ENCODE results near the gene TAB2. TPM values are rescaled to one million over a fixed set of nuclear protein-coding genes. Genes with fewer than 3 reads are reported as not detected.

Gene TAB2
- polyA plus RNA-seq, 2 of the 4 experiments (the other 2 are of a cell fraction): 23.0 to 49.0 TPM

DNA sequence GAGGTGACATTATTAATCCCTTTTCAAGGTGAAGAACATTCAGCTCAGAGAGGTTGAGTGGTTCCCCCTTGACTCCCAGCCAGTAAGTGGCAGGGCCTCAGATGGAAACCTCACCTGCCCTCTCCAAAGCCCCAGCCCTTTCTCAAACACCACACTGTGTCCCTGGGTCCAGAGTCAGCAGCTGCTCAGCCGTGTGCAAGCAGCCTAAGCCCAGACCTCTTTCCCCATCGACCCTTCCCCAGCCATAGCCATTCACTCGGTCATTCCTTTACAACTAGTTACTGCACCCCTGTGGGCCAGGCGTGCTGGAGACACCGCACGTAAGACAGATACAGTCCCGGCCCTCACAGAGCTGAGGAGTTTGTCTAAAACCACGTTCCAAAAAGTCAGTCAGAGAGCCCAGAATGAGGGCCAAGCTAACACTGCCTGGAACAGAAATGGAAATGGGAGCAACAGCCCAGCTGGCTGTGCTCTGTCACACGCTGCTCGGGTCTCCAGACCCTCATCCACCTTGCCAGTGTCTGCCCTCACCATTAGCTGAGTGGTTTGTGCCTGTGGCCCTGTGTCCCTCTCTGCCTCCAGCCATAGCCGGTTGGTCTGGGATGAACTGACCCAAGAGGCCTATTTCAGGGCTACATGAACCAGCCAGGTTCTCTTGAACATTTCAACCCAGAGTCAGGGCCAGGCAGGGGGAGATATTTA, 137.7 kb downstream of the TAB2 start:
- no peak overlapping the region for H3K27ac ChIP-seq
- WGBS (ENCODE audit: missing lambda C conversion rate): 70% methylated on average over 6 of the region's 11 CpGs

DNA sequence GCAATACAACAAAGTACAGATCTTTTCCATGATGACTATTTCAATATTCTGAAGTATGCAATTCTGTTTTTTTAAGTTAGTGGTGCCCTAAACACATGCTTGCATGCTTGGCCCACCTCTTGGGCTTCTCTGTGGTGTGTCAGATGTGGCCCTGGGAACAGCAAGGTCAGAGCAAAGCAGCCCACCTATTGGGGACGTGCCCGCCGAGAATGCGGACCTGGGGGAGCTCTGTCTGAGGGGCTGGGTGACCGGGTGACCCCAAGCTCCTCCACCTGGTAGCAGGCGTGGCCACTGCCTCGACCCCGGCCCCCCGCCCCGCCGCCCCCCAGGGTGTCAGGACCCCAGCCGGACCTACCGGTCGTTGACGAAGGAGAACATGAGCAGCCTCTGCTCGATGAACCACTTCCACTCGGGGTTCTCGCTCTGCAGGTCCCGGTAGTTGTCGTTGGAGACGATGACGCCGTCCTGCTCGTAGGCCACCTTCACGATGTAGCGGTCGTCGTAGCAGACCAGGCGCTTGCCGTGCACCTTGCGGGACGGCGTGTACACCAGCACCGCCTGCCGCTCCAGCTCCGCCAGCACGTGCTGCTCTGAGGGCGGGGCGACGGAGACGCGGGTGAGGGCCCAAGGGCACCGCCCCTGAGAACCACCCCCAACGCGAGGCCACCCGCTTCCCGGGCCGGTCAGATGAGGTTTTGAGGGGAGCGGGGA, 139.0 kb downstream of the TAB2 start:
- Histone ChIP-seq H3K27ac (no peak overlapping the region), H3K4me2 (no peak overlapping the region), H3K4me3 (no peak overlapping the region), H3K9me3 (no peaks in the 10 kb centered on the region), H3K4me1 (peaks cover 3% of the 10 kb centered on the region; the same call in 1 of the 3 replicates)
- FAIRE-seq (no peak), ATAC-seq (no peak), DNase-seq (ENCODE audit: low read depth in 1 of 2, low spot score in 1 of 2) (no peak)
- TF ChIP-seq, protein P1, sequence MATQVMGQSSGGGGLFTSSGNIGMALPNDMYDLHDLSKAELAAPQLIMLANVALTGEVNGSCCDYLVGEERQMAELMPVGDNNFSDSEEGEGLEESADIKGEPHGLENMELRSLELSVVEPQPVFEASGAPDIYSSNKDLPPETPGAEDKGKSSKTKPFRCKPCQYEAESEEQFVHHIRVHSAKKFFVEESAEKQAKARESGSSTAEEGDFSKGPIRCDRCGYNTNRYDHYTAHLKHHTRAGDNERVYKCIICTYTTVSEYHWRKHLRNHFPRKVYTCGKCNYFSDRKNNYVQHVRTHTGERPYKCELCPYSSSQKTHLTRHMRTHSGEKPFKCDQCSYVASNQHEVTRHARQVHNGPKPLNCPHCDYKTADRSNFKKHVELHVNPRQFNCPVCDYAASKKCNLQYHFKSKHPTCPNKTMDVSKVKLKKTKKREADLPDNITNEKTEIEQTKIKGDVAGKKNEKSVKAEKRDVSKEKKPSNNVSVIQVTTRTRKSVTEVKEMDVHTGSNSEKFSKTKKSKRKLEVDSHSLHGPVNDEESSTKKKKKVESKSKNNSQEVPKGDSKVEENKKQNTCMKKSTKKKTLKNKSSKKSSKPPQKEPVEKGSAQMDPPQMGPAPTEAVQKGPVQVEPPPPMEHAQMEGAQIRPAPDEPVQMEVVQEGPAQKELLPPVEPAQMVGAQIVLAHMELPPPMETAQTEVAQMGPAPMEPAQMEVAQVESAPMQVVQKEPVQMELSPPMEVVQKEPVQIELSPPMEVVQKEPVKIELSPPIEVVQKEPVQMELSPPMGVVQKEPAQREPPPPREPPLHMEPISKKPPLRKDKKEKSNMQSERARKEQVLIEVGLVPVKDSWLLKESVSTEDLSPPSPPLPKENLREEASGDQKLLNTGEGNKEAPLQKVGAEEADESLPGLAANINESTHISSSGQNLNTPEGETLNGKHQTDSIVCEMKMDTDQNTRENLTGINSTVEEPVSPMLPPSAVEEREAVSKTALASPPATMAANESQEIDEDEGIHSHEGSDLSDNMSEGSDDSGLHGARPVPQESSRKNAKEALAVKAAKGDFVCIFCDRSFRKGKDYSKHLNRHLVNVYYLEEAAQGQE (IDR thresholded peaks at IDR 0.05): no peak
- TF ChIP-seq NFE2L2 (conservative IDR thresholded peaks at IDR 0.05; ENCODE audit: low read length) (no peak), MYC (IDR thresholded peaks at IDR 0.05; ENCODE audit: borderline replicate concordance, low read length) (no peak), FOSL2 (IDR thresholded peaks at IDR 0.05) (no peak), FOSL2 (CRISPR knock-in tag; IDR thresholded peaks at IDR 0.05) (no peak), MAFK (IDR thresholded peaks at IDR 0.05; ENCODE audit: partially characterized antibody) (no peak)
- TF ChIP-seq, protein P2, sequence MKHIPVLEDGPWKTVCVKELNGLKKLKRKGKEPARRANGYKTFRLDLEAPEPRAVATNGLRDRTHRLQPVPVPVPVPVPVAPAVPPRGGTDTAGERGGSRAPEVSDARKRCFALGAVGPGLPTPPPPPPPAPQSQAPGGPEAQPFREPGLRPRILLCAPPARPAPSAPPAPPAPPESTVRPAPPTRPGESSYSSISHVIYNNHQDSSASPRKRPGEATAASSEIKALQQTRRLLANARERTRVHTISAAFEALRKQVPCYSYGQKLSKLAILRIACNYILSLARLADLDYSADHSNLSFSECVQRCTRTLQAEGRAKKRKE (CRISPR knock-in tag; IDR thresholded peaks at IDR 0.05; ENCODE audit: low read depth): no peak
- TF ChIP-seq, protein P3, sequence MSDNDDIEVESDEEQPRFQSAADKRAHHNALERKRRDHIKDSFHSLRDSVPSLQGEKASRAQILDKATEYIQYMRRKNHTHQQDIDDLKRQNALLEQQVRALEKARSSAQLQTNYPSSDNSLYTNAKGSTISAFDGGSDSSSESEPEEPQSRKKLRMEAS (IDR thresholded peaks at IDR 0.05): no peak
- WGBS (ENCODE audit: missing lambda C conversion rate): 94% methylated on average over 27 of the region's 49 CpGs
- POLR2A ChIA-PET: no interaction called here
- CTCF ChIA-PET: no interaction called here

More for the DNA sequence above, 137.7 kb downstream of the TAB2 start:
- TF ChIP-seq RNF2 (IDR thresholded peaks at IDR 0.05; ENCODE audit: borderline replicate concordance, low read depth): no peak
- no peak for TF ChIP-seq HOXB5 (CRISPR knock-in tag; IDR thresholded peaks at IDR 0.05)
- no peak for TF ChIP-seq POLR2AphosphoS2 (conservative IDR thresholded peaks at IDR 0.05; ENCODE audit: low read length)
- no peak for TF ChIP-seq SREBF2 (IDR thresholded peaks at IDR 0.05)
- TF ChIP-seq MAFK (IDR thresholded peaks at IDR 0.05; ENCODE audit: partially characterized antibody): no peak
- no peak for TF ChIP-seq FOXS1 (CRISPR knock-in tag; IDR thresholded peaks at IDR 0.05)
- TF ChIP-seq, protein P4, sequence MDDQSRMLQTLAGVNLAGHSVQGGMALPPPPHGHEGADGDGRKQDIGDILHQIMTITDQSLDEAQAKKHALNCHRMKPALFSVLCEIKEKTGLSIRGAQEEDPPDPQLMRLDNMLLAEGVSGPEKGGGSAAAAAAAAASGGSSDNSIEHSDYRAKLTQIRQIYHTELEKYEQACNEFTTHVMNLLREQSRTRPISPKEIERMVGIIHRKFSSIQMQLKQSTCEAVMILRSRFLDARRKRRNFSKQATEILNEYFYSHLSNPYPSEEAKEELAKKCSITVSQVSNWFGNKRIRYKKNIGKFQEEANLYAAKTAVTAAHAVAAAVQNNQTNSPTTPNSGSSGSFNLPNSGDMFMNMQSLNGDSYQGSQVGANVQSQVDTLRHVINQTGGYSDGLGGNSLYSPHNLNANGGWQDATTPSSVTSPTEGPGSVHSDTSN (IDR thresholded peaks at IDR 0.05): no peak
- TF ChIP-seq PHF8 (IDR thresholded peaks at IDR 0.05; ENCODE audit: borderline replicate concordance, low read depth): no peak
- TF ChIP-seq, protein P5, sequence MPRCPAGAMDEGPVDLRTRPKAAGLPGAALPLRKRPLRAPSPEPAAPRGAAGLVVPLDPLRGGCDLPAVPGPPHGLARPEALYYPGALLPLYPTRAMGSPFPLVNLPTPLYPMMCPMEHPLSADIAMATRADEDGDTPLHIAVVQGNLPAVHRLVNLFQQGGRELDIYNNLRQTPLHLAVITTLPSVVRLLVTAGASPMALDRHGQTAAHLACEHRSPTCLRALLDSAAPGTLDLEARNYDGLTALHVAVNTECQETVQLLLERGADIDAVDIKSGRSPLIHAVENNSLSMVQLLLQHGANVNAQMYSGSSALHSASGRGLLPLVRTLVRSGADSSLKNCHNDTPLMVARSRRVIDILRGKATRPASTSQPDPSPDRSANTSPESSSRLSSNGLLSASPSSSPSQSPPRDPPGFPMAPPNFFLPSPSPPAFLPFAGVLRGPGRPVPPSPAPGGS (IDR thresholded peaks at IDR 0.05): no peak
- no peak for TF ChIP-seq KDM5A (IDR thresholded peaks at IDR 0.05)
- TF ChIP-seq FOSB (CRISPR knock-in tag; IDR thresholded peaks at IDR 0.05): no peak
- TF ChIP-seq POLR2A (IDR thresholded peaks at IDR 0.05; ENCODE audit: low read length): no peak
- no peak for TF ChIP-seq MYC (IDR thresholded peaks at IDR 0.05; ENCODE audit: borderline replicate concordance, low read length)
- TF ChIP-seq, protein P6, sequence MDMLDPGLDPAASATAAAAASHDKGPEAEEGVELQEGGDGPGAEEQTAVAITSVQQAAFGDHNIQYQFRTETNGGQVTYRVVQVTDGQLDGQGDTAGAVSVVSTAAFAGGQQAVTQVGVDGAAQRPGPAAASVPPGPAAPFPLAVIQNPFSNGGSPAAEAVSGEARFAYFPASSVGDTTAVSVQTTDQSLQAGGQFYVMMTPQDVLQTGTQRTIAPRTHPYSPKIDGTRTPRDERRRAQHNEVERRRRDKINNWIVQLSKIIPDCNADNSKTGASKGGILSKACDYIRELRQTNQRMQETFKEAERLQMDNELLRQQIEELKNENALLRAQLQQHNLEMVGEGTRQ (IDR thresholded peaks at IDR 0.05): no peak
- TF ChIP-seq, protein P7, sequence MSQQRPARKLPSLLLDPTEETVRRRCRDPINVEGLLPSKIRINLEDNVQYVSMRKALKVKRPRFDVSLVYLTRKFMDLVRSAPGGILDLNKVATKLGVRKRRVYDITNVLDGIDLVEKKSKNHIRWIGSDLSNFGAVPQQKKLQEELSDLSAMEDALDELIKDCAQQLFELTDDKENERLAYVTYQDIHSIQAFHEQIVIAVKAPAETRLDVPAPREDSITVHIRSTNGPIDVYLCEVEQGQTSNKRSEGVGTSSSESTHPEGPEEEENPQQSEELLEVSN (IDR thresholded peaks at IDR 0.05; ENCODE audit: borderline replicate concordance, low read depth): no peak
- no peak for TF ChIP-seq RARB (CRISPR knock-in tag; IDR thresholded peaks at IDR 0.05)
- TF ChIP-seq, protein P3 (IDR thresholded peaks at IDR 0.05): no peak
- ATAC-seq (no peak), FAIRE-seq (no peak), DNase-seq (ENCODE audit: low read depth in 1 of 2, low spot score in 1 of 2) (no peak)
- H3K4me2 ChIP-seq: no peak overlapping the region
- POLR2A ChIA-PET: no interaction called here
- H3K4me3 ChIP-seq: no peak overlapping the region
- CTCF ChIA-PET: interaction anchor here (0.9 kb wide), 1 partner anchor 62 kb away, joined by 3 read pairs; no protein-coding TSS in a partner anchor
- no peaks in the 10 kb centered on the region for H3K9me3 ChIP-seq
- peaks cover 3% of the 10 kb centered on the region; the same call in 1 of the 3 replicates for H3K4me1 ChIP-seq
